Loucy (cell line): ENCODE results near the gene DSCAML1.

Source experiments
- H2AFZ ChIP-seq: fragments of 200-600 bp; sonication (generic); 2 replicates; pipeline ENCODE4 v1.6.0; 2016; ENCODE audit warnings: antibody characterized with exemption, mild to moderate bottlenecking, low read length, moderate library complexity
- H3F3A ChIP-seq: fragments of 200-600 bp; 2 replicates; pipeline ENCODE4 v1.6.0; 2016; ENCODE audit warnings: antibody characterized with exemption, low read depth, mild to moderate bottlenecking
- H3K27me3 ChIP-seq: fragments of 200-600 bp; sonication (generic); 2 replicates; pipeline ENCODE4 v1.6.1; 2014; ENCODE audit warnings: low read length, mild to moderate bottlenecking; ENCODE audit not compliant: insufficient read depth, poor library complexity, severe bottlenecking
- H3K36me3 ChIP-seq: fragments of 200-600 bp; sonication (generic); 2 replicates; pipeline ENCODE4 v1.6.1; 2016; ENCODE audit warnings: low read length; ENCODE audit not compliant: insufficient read depth
- H3K4me1 ChIP-seq: fragments of 200-600 bp; sonication (generic); 2 replicates; pipeline ENCODE4 v1.5.1; 2014; ENCODE audit warnings: low read length, mild to moderate bottlenecking; ENCODE audit not compliant: insufficient read depth, poor library complexity, severe bottlenecking
- H3K4me2 ChIP-seq: fragments of 200-600 bp; sonication (generic); 2 replicates; pipeline ENCODE4 v1.6.0; 2014; ENCODE audit warnings: antibody characterized with exemption, low read length, low read depth, mild to moderate bottlenecking; ENCODE audit not compliant: poor library complexity, severe bottlenecking
- H3K4me3 ChIP-seq: fragments of 200-600 bp; sonication (generic); 2 replicates; pipeline ENCODE4 v1.5.1; 2014; ENCODE audit warnings: low read length, mild to moderate bottlenecking, mixed read lengths; ENCODE audit not compliant: poor library complexity, severe bottlenecking
- H3K79me2 ChIP-seq: fragments of 200-600 bp; sonication (generic); 2 replicates; pipeline ENCODE4 v1.6.1; 2014; ENCODE audit warnings: low read length; ENCODE audit not compliant: insufficient read depth
- H3K9ac ChIP-seq: fragments of 200-600 bp; sonication (generic); 2 replicates; pipeline ENCODE4 v1.6.0; 2014; ENCODE audit warnings: mild to moderate bottlenecking, low read depth, low read length, moderate library complexity; ENCODE audit not compliant: poor library complexity, severe bottlenecking
- H3K9me2 ChIP-seq: fragments of 200-600 bp; sonication (generic); replicated peaks from 2 replicates; pipeline ENCODE4 v1.6.1; 2016; ENCODE audit warnings: low read depth, low read length, mixed read lengths
- H3K9me3 ChIP-seq: fragments of 200-600 bp; sonication (generic); 2 replicates; pipeline ENCODE4 v1.6.1; 2014; ENCODE audit warnings: mild to moderate bottlenecking, antibody characterized with exemption, low read length, low read depth; ENCODE audit not compliant: insufficient read depth
- H4K20me1 ChIP-seq: fragments of 200-600 bp; sonication (generic); 2 replicates; pipeline ENCODE4 v1.6.0; 2014; ENCODE audit warnings: antibody characterized with exemption, low read length, mild to moderate bottlenecking; ENCODE audit not compliant: insufficient read depth, poor library complexity, severe bottlenecking
- CTCF ChIP-seq: fragments of 200-600 bp; sonication (generic); conservative IDR thresholded peaks from 2 replicates; pipeline ENCODE4 v1.5.1; 2014; ENCODE audit warnings: mild to moderate bottlenecking, antibody characterized with exemption, low read length
- EZH2phosphoT487 ChIP-seq: fragments of 200-600 bp; IDR thresholded peaks from 2 replicates; pipeline ENCODE4 v1.6.1; 2018; ENCODE audit warnings: antibody characterized with exemption, mild to moderate bottlenecking, moderate library complexity, borderline replicate concordance

DSCAML1 gene

GRCh38 chr11:117528097-117528721 is 268.8 kb downstream of the DSCAML1 start:
- Histone ChIP-seq H3K9ac (no peak overlapping the region), H3K4me2 (peak overlapping the region; percentile 13), H3K27me3 (no peaks in the 10 kb centered on the region), H3K79me2 (no peaks in the 10 kb centered on the region), H3K4me3 (no peak overlapping the region), H3K36me3 (no peaks in the 10 kb centered on the region), H2AFZ (no peak overlapping the region), H3K9me2 (no peaks in the 10 kb centered on the region), H3K9me3 (no peaks in the 10 kb centered on the region), H3F3A (no peaks in the 10 kb centered on the region), H3K4me1 (peaks cover 15% of the 10 kb centered on the region), H4K20me1 (no peaks in the 10 kb centered on the region)
- no peak for TF ChIP-seq CTCF
- TF ChIP-seq EZH2phosphoT487: no peak

GRCh38 chr11:117527271-117527670 is 269.7 kb downstream of the DSCAML1 start:
- no peak overlapping the region for H3K9ac ChIP-seq
- no peaks in the 10 kb centered on the region for H4K20me1 ChIP-seq
- no peak overlapping the region for H3K4me3 ChIP-seq
- H3K4me1 ChIP-seq: peaks cover 15% of the 10 kb centered on the region
- H3K4me2 ChIP-seq: no peak overlapping the region
- no peaks in the 10 kb centered on the region for H3F3A ChIP-seq
- H3K79me2 ChIP-seq: no peaks in the 10 kb centered on the region
- H3K27me3 ChIP-seq: no peaks in the 10 kb centered on the region
- TF ChIP-seq CTCF (no peak), EZH2phosphoT487 (no peak)
- H3K9me3 ChIP-seq: no peaks in the 10 kb centered on the region
- H2AFZ ChIP-seq: no peak overlapping the region
- H3K9me2 ChIP-seq: no peaks in the 10 kb centered on the region
- H3K36me3 ChIP-seq: no peaks in the 10 kb centered on the region

- H2AFZ ChIP-seq: no peak overlapping the region
- H3K79me2 ChIP-seq: no peaks in the 10 kb centered on the region
- peaks cover 15% of the 10 kb centered on the region for H3K4me1 ChIP-seq
- no peaks in the 10 kb centered on the region for H3F3A ChIP-seq
- no peaks in the 10 kb centered on the region for H3K27me3 ChIP-seq
- H4K20me1 ChIP-seq: no peaks in the 10 kb centered on the region
- H3K9me2 ChIP-seq: no peaks in the 10 kb centered on the region
- no peak overlapping the region for H3K9ac ChIP-seq
- TF ChIP-seq CTCF: no peak
- TF ChIP-seq EZH2phosphoT487: no peak
- no peak overlapping the region for H3K4me2 ChIP-seq
- H3K9me3 ChIP-seq: no peaks in the 10 kb centered on the region
- H3K36me3 ChIP-seq: no peaks in the 10 kb centered on the region
- H3K4me3 ChIP-seq: no peak overlapping the region
Observed at GRCh38 chr11:117525866-117526542, 271.0 kb downstream of the DSCAML1 start.
